SK-N-MC (cell line): ENCODE measurements around the gene COL4A1.
"Not testable (repeated sequence)": the region's sequence is repeated elsewhere in the genome, so short reads cannot be mapped to it uniquely, and the experiment has no call there.

ENCODE experiments used
- DNase-seq: peaks from one replicate; pipeline ENCODE4 v3.0.0-alpha.2; 2011; ENCODE audit warnings: low read depth, low spot score
- H3K27ac ChIP-seq: fragments of 200-600 bp; sonication (generic); 2 replicates; pipeline ENCODE4 v1.5.1; 2016; ENCODE audit warnings: mixed run types
- H3K36me3 ChIP-seq: fragments of 200-600 bp; sonication (generic); 2 replicates; pipeline ENCODE4 v1.6.1; 2017; ENCODE audit warnings: antibody characterized with exemption, low read length, mixed read lengths; ENCODE audit not compliant: insufficient read depth
- H3K4me3 ChIP-seq: fragments of 200-600 bp; sonication (generic); 2 replicates; pipeline ENCODE4 v1.5.1; 2016
- H3K9ac ChIP-seq: fragments of 200-600 bp; sonication (generic); 2 replicates; pipeline ENCODE4 v1.8.0; 2017; ENCODE audit warnings: mixed run types, mixed read lengths; ENCODE audit not compliant: insufficient read length
- H3K9me3 ChIP-seq: fragments of 200-600 bp; sonication (generic); 2 replicates; pipeline ENCODE4 v1.6.1; 2017; ENCODE audit warnings: low read depth, mild to moderate bottlenecking, antibody characterized with exemption, low read length, moderate library complexity, mixed read lengths
- EZH2 ChIP-seq: fragments of 200-600 bp; sonication (generic); IDR thresholded peaks from one replicate; pipeline ENCODE4 v1.6.1; 2017; ENCODE audit warnings: antibody characterized with exemption
- FOXP2 ChIP-seq: optimal IDR thresholded peaks from 2 replicates; pipeline ENCODE3; 2011; ENCODE audit warnings: mild to moderate bottlenecking, moderate library complexity; ENCODE audit not compliant: insufficient read depth; ENCODE audit errors: extremely low read length, control extremely low read depth
- POLR2AphosphoS5 ChIP-seq: IDR thresholded peaks from 2 replicates; pipeline ENCODE4 v1.6.1; 2012; ENCODE audit warnings: mild to moderate bottlenecking, low read depth, low read length, borderline replicate concordance

COL4A1 gene

GRCh38 chr13:110322828-110323171 is 15.8 kb upstream of the COL4A1 start:
- no peak for DNase-seq
- no peaks in the 10 kb centered on the region; the same call in 1 of the 2 replicates for H3K36me3 ChIP-seq
- no peak overlapping the region for H3K9ac ChIP-seq
- H3K4me3 ChIP-seq: no peak overlapping the region
- no peak for TF ChIP-seq EZH2
- no peak for TF ChIP-seq POLR2AphosphoS5
- no peak for TF ChIP-seq FOXP2
- no peaks in the 10 kb centered on the region for H3K9me3 ChIP-seq
- H3K27ac ChIP-seq: no peak overlapping the region

- peaks cover 1% of the 10 kb centered on the region; the same call in 1 of the 2 replicates for H3K36me3 ChIP-seq
- no peak for DNase-seq
- no peak overlapping the region for H3K4me3 ChIP-seq
- TF ChIP-seq EZH2 (no peak), FOXP2 (no peak), POLR2AphosphoS5 (no peak)
- no peak overlapping the region for H3K9ac ChIP-seq
- H3K9me3 ChIP-seq: no peaks in the 10 kb centered on the region
- no peak overlapping the region for H3K27ac ChIP-seq
Measured at GRCh38 chr13:110322126-110322827, 15.3 kb upstream of the COL4A1 start.

GRCh38 chr13:110321573-110321972 is 14.6 kb upstream of the COL4A1 start:
- DNase-seq, H3K4me3 ChIP-seq, H3K27ac ChIP-seq, H3K9me3 ChIP-seq, H3K36me3 ChIP-seq, H3K9ac ChIP-seq: not testable (repeated sequence)

- TF ChIP-seq FOXP2: no peak
- TF ChIP-seq POLR2AphosphoS5: no peak
- TF ChIP-seq EZH2: no peak
- no peaks in the 10 kb centered on the region for H3K9me3 ChIP-seq
- no peak overlapping the region for H3K27ac ChIP-seq
- DNase-seq: no peak
- peaks cover 6% of the 10 kb centered on the region; the same call in 1 of the 2 replicates for H3K36me3 ChIP-seq
- H3K4me3 ChIP-seq: no peak overlapping the region
- no peak overlapping the region for H3K9ac ChIP-seq
Measured at GRCh38 chr13:110320645-110321044, 13.7 kb upstream of the COL4A1 start.

- H3K4me3 ChIP-seq: peak overlapping the region; percentile 11; the same call in 1 of the 2 replicates
- no peak for DNase-seq
- no peak overlapping the region for H3K9ac ChIP-seq
- no peaks in the 10 kb centered on the region for H3K9me3 ChIP-seq
- no peak overlapping the region for H3K27ac ChIP-seq
- H3K36me3 ChIP-seq: peaks cover 6% of the 10 kb centered on the region; the same call in 1 of the 2 replicates
- TF ChIP-seq POLR2AphosphoS5 (no peak), FOXP2 (no peak), EZH2 (no peak)
Measured at GRCh38 chr13:110319774-110320509, 13.0 kb upstream of the COL4A1 start.

GRCh38 chr13:110319397-110319773 is 12.4 kb upstream of the COL4A1 start:
- H3K9me3 ChIP-seq: no peaks in the 10 kb centered on the region
- H3K27ac ChIP-seq: no peak overlapping the region
- no peak for DNase-seq
- peaks cover 6% of the 10 kb centered on the region; the same call in 1 of the 2 replicates for H3K36me3 ChIP-seq
- no peak for TF ChIP-seq POLR2AphosphoS5
- no peak for TF ChIP-seq EZH2
- no peak for TF ChIP-seq FOXP2
- H3K9ac ChIP-seq: no peak overlapping the region
- peak overlapping the region; percentile 11; the same call in 1 of the 2 replicates for H3K4me3 ChIP-seq

GRCh38 chr13:110318920-110319319 is 12.0 kb upstream of the COL4A1 start:
- Histone ChIP-seq H3K9me3 (no peaks in the 10 kb centered on the region), H3K27ac (no peak overlapping the region), H3K4me3 (no peak overlapping the region), H3K9ac (no peak overlapping the region), H3K36me3 (peaks cover 6% of the 10 kb centered on the region; the same call in 1 of the 2 replicates)
- no peak for DNase-seq
- TF ChIP-seq POLR2AphosphoS5: no peak
- TF ChIP-seq FOXP2: no peak
- TF ChIP-seq EZH2: no peak

GRCh38 chr13:110317496-110318195 is 10.7 kb upstream of the COL4A1 start:
- DNase-seq: no peak
- H3K4me3 ChIP-seq: no peak overlapping the region
- peaks cover 6% of the 10 kb centered on the region; the same call in 1 of the 2 replicates for H3K36me3 ChIP-seq
- no peak overlapping the region for H3K9ac ChIP-seq
- H3K9me3 ChIP-seq: no peaks in the 10 kb centered on the region
- no peak for TF ChIP-seq POLR2AphosphoS5
- TF ChIP-seq FOXP2: no peak
- TF ChIP-seq EZH2: no peak
- H3K27ac ChIP-seq: no peak overlapping the region

GRCh38 chr13:110317093-110317492 is 10.1 kb upstream of the COL4A1 start:
- no peak overlapping the region for H3K27ac ChIP-seq
- H3K9me3 ChIP-seq: no peaks in the 10 kb centered on the region
- H3K9ac ChIP-seq: no peak overlapping the region
- no peak for TF ChIP-seq POLR2AphosphoS5
- TF ChIP-seq FOXP2: no peak
- no peak for TF ChIP-seq EZH2
- peaks cover 6% of the 10 kb centered on the region; the same call in 1 of the 2 replicates for H3K36me3 ChIP-seq
- no peak for DNase-seq
- H3K4me3 ChIP-seq: no peak overlapping the region
